ENCODE measurements around the gene RASGRF2. TPM values are rescaled to one million over a fixed set of nuclear protein-coding genes. Genes with fewer than 3 reads are reported as not detected.

Gene RASGRF2
- total and polyA plus RNA-seq, 2 of the 8 experiments (the other 6 are each of a cell fraction or from before 2014, with no cell fraction given), result 2.6 to 29.5 TPM

DNA sequence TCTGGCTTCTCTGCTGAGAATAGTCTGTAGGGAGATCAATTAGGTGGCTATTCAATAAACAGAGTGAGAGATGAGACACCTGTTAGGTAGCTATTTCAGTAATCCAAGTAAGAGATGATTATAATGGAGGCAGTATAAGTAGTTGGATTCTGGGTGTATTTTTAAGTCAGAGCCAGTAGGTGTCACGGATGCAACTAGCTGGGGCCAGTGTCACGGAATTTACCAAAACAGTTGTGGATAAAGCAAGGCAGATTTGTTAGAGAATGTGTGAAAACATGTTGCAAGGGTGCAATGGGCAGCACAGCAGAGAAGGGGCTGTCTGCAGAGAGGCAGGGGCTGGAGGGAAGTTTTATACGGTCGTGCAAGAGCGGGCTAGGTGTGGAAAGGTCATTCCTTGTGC is 114.9 kb downstream of the RASGRF2 start (continued):
- TF ChIP-seq, protein P1, sequence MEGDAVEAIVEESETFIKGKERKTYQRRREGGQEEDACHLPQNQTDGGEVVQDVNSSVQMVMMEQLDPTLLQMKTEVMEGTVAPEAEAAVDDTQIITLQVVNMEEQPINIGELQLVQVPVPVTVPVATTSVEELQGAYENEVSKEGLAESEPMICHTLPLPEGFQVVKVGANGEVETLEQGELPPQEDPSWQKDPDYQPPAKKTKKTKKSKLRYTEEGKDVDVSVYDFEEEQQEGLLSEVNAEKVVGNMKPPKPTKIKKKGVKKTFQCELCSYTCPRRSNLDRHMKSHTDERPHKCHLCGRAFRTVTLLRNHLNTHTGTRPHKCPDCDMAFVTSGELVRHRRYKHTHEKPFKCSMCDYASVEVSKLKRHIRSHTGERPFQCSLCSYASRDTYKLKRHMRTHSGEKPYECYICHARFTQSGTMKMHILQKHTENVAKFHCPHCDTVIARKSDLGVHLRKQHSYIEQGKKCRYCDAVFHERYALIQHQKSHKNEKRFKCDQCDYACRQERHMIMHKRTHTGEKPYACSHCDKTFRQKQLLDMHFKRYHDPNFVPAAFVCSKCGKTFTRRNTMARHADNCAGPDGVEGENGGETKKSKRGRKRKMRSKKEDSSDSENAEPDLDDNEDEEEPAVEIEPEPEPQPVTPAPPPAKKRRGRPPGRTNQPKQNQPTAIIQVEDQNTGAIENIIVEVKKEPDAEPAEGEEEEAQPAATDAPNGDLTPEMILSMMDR (IDR thresholded peaks at IDR 0.05; ENCODE audit: control extremely low read depth in 1 of 3, insufficient read depth in 1 of 3, low read depth in 1 of 3, low read length in 3 of 3), result no peak
- no peak for TF ChIP-seq KDM1A (IDR thresholded peaks at IDR 0.05; ENCODE audit: borderline replicate concordance, low read length)
- no peak for TF ChIP-seq SP1 (IDR thresholded peaks at IDR 0.05; ENCODE audit: low read depth, low read length)
- no peak for TF ChIP-seq EGR1 (IDR thresholded peaks at IDR 0.05; ENCODE audit: borderline replicate concordance, low read depth, low read length)
- no peak for TF ChIP-seq SIRT6 (IDR thresholded peaks at IDR 0.05; ENCODE audit: low read length)
- TF ChIP-seq TAF7 (optimal IDR thresholded peaks at IDR 0.05; ENCODE audit: borderline replicate concordance, low read depth, low read length), result no peak
- no peak for TF ChIP-seq HDAC6 (IDR thresholded peaks at IDR 0.05; ENCODE audit: low read depth, low read length)

Measured in H1 (cell line).